Measurements from ENCODE around the gene PSAP. TPM values are rescaled to one million over a fixed set of nuclear protein-coding genes. Genes with fewer than 3 reads are reported as not detected.

Gene PSAP
- total and polyA plus RNA-seq, 2 experiments from 2014 or later: 151 to 391 TPM

DNA sequence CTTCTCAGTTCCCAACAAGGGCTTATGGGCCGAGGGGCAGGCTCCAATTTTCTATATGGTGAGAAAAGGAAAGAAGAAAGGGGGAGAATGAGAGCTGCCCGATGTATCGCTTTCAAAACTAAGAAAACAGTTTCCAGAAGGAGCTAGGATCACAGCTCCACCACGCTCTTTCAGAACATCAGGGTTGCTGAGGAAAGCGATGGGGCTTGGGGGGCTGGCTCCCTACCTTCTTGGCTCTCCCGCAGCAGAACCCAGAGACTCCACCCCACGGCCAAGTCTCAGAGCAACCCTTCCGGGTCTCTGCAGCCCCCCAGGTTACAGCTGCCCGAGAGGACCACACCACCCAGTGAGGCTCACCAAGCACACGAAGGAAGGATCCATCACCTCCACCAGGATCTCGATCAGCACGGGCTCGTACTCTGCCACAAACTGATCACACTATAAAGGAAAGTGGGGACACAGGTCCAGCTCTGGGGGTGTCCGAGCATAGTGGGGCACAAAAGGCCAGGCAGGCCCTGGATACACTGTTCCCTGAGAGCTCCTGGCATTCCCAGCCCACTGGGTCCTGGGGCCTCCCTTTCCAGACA is 32.3 kb downstream of the PSAP start:
- Mint-ChIP-seq H3K27ac (no peak overlapping the region), H3K4me3 (no peak overlapping the region), H3K9me3 (no peaks in the 10 kb centered on the region; the same call in 2 of the 3 replicates), H3K27me3 (ENCODE audit: insufficient read depth, low read depth, poor library complexity) (peaks cover 6% of the 10 kb centered on the region), H3K4me1 (peaks cover 4% of the 10 kb centered on the region; the same call in 1 of the 3 replicates), H3K36me3 (ENCODE audit: low read depth) (peaks cover 81% of the 10 kb centered on the region)
- ATAC-seq (no peak), DNase-seq (ENCODE audit: low spot score) (no peak)
- Histone ChIP-seq H3K79me2 (replicated peaks; ENCODE audit: insufficient read depth) (no peaks in the 10 kb centered on the region), H4K20me1 (replicated peaks; ENCODE audit: insufficient read depth) (no peaks in the 10 kb centered on the region; the same call in 1 of the 2 replicates), H3K9me2 (ENCODE audit: insufficient read depth) (no peaks in the 10 kb centered on the region), H3F3A (replicated peaks; ENCODE audit: low read depth) (no peaks in the 10 kb centered on the region), H2AFZ (no peak overlapping the region), H3K27ac (ENCODE audit: low read depth) (no peak overlapping the region), H3K27me3 (ENCODE audit: insufficient read depth) (no peaks in the 10 kb centered on the region), H3K36me3 (ENCODE audit: insufficient read depth) (peaks cover 43% of the 10 kb centered on the region), H3K4me2 (no peak overlapping the region), H3K4me1 (ENCODE audit: insufficient read depth) (no peaks in the 10 kb centered on the region; the same call in 1 of the 2 replicates), H3K4me3 (no peak overlapping the region)
- TF ChIP-seq STAT1 (IDR thresholded peaks at IDR 0.05; ENCODE audit: unreplicated experiment) (no peak), EZH2phosphoT487 (IDR thresholded peaks at IDR 0.05; ENCODE audit: unreplicated experiment) (no peak), ZNF331 (CRISPR knock-in tag; IDR thresholded peaks at IDR 0.05; ENCODE audit: low read depth) (no peak), JUNB (IDR thresholded peaks at IDR 0.05; ENCODE audit: unreplicated experiment) (no peak), POLR2AphosphoS5 (IDR thresholded peaks at IDR 0.05; ENCODE audit: low read depth) (no peak)
- TF ChIP-seq, protein P1, sequence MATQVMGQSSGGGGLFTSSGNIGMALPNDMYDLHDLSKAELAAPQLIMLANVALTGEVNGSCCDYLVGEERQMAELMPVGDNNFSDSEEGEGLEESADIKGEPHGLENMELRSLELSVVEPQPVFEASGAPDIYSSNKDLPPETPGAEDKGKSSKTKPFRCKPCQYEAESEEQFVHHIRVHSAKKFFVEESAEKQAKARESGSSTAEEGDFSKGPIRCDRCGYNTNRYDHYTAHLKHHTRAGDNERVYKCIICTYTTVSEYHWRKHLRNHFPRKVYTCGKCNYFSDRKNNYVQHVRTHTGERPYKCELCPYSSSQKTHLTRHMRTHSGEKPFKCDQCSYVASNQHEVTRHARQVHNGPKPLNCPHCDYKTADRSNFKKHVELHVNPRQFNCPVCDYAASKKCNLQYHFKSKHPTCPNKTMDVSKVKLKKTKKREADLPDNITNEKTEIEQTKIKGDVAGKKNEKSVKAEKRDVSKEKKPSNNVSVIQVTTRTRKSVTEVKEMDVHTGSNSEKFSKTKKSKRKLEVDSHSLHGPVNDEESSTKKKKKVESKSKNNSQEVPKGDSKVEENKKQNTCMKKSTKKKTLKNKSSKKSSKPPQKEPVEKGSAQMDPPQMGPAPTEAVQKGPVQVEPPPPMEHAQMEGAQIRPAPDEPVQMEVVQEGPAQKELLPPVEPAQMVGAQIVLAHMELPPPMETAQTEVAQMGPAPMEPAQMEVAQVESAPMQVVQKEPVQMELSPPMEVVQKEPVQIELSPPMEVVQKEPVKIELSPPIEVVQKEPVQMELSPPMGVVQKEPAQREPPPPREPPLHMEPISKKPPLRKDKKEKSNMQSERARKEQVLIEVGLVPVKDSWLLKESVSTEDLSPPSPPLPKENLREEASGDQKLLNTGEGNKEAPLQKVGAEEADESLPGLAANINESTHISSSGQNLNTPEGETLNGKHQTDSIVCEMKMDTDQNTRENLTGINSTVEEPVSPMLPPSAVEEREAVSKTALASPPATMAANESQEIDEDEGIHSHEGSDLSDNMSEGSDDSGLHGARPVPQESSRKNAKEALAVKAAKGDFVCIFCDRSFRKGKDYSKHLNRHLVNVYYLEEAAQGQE (IDR thresholded peaks at IDR 0.05; ENCODE audit: unreplicated experiment): no peak

DNA sequence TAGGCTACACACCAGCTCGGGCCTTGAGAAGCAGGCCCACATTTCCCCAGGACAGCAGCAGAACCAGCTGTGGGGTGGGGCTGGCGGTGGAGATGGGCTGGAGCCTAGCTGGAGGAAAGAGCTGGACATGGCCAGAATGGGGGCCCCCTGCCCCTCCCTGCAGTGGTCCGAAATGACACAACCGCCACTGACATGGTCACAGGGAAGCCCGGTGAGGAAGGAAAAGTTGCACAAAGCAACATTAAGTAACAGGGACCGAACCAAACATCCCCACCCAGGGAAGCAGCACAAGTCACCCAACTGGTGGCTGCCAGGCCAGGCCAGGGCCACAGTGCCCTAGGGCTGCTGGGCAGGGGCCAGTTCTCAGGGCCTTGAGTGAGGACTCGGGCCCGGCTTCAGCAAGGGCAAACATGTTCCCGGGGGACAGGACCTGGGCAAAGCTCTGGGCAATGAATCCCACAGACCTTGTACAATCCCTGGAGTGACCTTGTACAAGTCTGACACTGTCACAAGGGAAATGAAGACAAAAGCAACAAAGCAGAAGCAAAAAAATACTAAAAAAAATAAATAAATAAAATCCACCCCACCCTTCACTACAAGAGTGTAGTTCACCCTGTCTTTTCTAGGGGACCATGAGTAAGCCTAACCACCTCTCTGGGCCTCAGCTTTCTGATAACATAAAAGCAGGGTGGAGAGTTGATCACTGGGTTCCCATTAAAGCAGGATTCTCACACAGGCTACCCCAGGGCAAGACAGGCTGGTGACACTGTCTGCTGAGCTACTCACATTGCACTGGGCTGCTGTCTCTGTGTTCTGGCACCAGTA is 33.0 kb downstream of the PSAP start:
- no peak overlapping the region for H3K27ac Mint-ChIP-seq
- H3K9me3 Mint-ChIP-seq: no peaks in the 10 kb centered on the region; the same call in 2 of the 3 replicates
- Histone ChIP-seq H3K27me3 (ENCODE audit: insufficient read depth) (no peaks in the 10 kb centered on the region), H3K4me1 (ENCODE audit: insufficient read depth) (no peaks in the 10 kb centered on the region), H3K79me2 (replicated peaks; ENCODE audit: insufficient read depth) (no peaks in the 10 kb centered on the region), H3K27ac (ENCODE audit: low read depth) (no peak overlapping the region), H3K4me2 (no peak overlapping the region), H3K4me3 (no peak overlapping the region), H2AFZ (no peak overlapping the region), H3F3A (replicated peaks; ENCODE audit: low read depth) (no peaks in the 10 kb centered on the region), H3K9me2 (ENCODE audit: insufficient read depth) (no peaks in the 10 kb centered on the region), H3K36me3 (ENCODE audit: insufficient read depth) (peaks cover 42% of the 10 kb centered on the region), H4K20me1 (replicated peaks; ENCODE audit: insufficient read depth) (no peaks in the 10 kb centered on the region; the same call in 1 of the 2 replicates)
- peaks cover 10% of the 10 kb centered on the region for H3K27me3 Mint-ChIP-seq (ENCODE audit: insufficient read depth, low read depth, poor library complexity)
- H3K36me3 Mint-ChIP-seq (ENCODE audit: low read depth): peaks cover 77% of the 10 kb centered on the region
- no peak for DNase-seq (ENCODE audit: low spot score)
- ATAC-seq: no peak
- no peak overlapping the region for H3K4me3 Mint-ChIP-seq
- peaks cover 2% of the 10 kb centered on the region; the same call in 2 of the 3 replicates for H3K4me1 Mint-ChIP-seq
- TF ChIP-seq EZH2phosphoT487 (IDR thresholded peaks at IDR 0.05; ENCODE audit: unreplicated experiment) (no peak), ZNF114 (CRISPR knock-in tag; IDR thresholded peaks at IDR 0.05) (no peak), EZH2 (IDR thresholded peaks at IDR 0.05; ENCODE audit: low read depth, unreplicated experiment) (no peak), POLR2AphosphoS5 (IDR thresholded peaks at IDR 0.05; ENCODE audit: low read depth) (no peak), NANOG (IDR thresholded peaks at IDR 0.05; ENCODE audit: borderline replicate concordance) (no peak), STAT1 (IDR thresholded peaks at IDR 0.05; ENCODE audit: unreplicated experiment) (no peak), JUNB (IDR thresholded peaks at IDR 0.05; ENCODE audit: unreplicated experiment) (no peak), CREB1 (CRISPR knock-in tag; IDR thresholded peaks at IDR 0.05; ENCODE audit: low read depth) (no peak), ZNF331 (CRISPR knock-in tag; IDR thresholded peaks at IDR 0.05; ENCODE audit: low read depth) (no peak)
- TF ChIP-seq, protein P2, sequence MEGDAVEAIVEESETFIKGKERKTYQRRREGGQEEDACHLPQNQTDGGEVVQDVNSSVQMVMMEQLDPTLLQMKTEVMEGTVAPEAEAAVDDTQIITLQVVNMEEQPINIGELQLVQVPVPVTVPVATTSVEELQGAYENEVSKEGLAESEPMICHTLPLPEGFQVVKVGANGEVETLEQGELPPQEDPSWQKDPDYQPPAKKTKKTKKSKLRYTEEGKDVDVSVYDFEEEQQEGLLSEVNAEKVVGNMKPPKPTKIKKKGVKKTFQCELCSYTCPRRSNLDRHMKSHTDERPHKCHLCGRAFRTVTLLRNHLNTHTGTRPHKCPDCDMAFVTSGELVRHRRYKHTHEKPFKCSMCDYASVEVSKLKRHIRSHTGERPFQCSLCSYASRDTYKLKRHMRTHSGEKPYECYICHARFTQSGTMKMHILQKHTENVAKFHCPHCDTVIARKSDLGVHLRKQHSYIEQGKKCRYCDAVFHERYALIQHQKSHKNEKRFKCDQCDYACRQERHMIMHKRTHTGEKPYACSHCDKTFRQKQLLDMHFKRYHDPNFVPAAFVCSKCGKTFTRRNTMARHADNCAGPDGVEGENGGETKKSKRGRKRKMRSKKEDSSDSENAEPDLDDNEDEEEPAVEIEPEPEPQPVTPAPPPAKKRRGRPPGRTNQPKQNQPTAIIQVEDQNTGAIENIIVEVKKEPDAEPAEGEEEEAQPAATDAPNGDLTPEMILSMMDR (conservative IDR thresholded peaks at IDR 0.05; ENCODE audit: low read depth in 2 of 2): no peak
- TF ChIP-seq, protein P3, sequence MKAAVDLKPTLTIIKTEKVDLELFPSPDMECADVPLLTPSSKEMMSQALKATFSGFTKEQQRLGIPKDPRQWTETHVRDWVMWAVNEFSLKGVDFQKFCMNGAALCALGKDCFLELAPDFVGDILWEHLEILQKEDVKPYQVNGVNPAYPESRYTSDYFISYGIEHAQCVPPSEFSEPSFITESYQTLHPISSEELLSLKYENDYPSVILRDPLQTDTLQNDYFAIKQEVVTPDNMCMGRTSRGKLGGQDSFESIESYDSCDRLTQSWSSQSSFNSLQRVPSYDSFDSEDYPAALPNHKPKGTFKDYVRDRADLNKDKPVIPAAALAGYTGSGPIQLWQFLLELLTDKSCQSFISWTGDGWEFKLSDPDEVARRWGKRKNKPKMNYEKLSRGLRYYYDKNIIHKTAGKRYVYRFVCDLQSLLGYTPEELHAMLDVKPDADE (IDR thresholded peaks at IDR 0.05): no peak
